H9 (cell line): Measurements from ENCODE around the gene RNASEL. TPM values are rescaled to one million over a fixed set of nuclear protein-coding genes. Genes with fewer than 3 reads are reported as not detected.
A peak's percentile ranks its signal among the peaks of the same experiment; 100 is the strongest.

Experiments
- DNase-seq: peaks from one replicate; pipeline ENCODE4 v3.0.0-alpha.2; 2017
- H2AFZ ChIP-seq: one replicate; pipeline ENCODE4 v1.6.1; 2013; ENCODE audit warnings: mild to moderate bottlenecking, low read length, control low read depth, moderate library complexity
- H2AK5ac ChIP-seq: 2 replicates; pipeline ENCODE4 v1.6.1; 2013; ENCODE audit warnings: low read length, control low read depth, mixed read lengths; ENCODE audit not compliant: insufficient read length
- H2BK120ac ChIP-seq: one replicate; pipeline ENCODE4 v1.6.1; 2013; ENCODE audit warnings: low read depth, mild to moderate bottlenecking, low read length, control low read depth, inconsistent platforms; ENCODE audit not compliant: poor library complexity, severe bottlenecking
- H2BK12ac ChIP-seq: 2 replicates; pipeline ENCODE4 v1.6.1; 2013; ENCODE audit warnings: low read length, control low read depth, mixed read lengths, low read depth; ENCODE audit not compliant: insufficient read length
- H2BK15ac ChIP-seq: 2 replicates; pipeline ENCODE4 v1.6.1; 2013; ENCODE audit warnings: low read depth, low read length, control low read depth
- H2BK20ac ChIP-seq: one replicate; pipeline ENCODE4 v1.6.1; 2013; ENCODE audit warnings: low read depth, mild to moderate bottlenecking, low read length, control low read depth, inconsistent platforms; ENCODE audit not compliant: poor library complexity, severe bottlenecking
- H2BK5ac ChIP-seq: 2 replicates; pipeline ENCODE4 v1.6.1; 2013; ENCODE audit warnings: low read length, control low read depth, mixed read lengths; ENCODE audit not compliant: insufficient read length
- H3K14ac ChIP-seq: 2 replicates; pipeline ENCODE4 v1.6.1; 2013; ENCODE audit warnings: low read length, control low read depth; ENCODE audit not compliant: insufficient read depth
- H3K18ac ChIP-seq: 2 replicates; pipeline ENCODE4 v1.6.1; 2013; ENCODE audit warnings: low read depth, mild to moderate bottlenecking, mixed read lengths, low read length, control low read depth; ENCODE audit not compliant: insufficient read length
- H3K23ac ChIP-seq: 2 replicates; pipeline ENCODE4 v1.6.1; 2013; ENCODE audit warnings: low read length, control low read depth, mixed read lengths, low read depth; ENCODE audit not compliant: insufficient read length
- H3K23me2 ChIP-seq: 2 replicates; pipeline ENCODE4 v1.6.1; 2013; ENCODE audit warnings: low read depth, mild to moderate bottlenecking, mixed read lengths, low read length, control low read depth; ENCODE audit not compliant: insufficient read length, poor library complexity, severe bottlenecking
- H3K27ac ChIP-seq: 2 replicates; pipeline ENCODE4 v1.5.1; 2013; ENCODE audit warnings: low read length, control low read depth, mixed read lengths, low read depth; ENCODE audit not compliant: insufficient read length
- H3K27me3 ChIP-seq: 2 replicates; pipeline ENCODE4 v1.6.1; 2013; ENCODE audit warnings: low read length, control low read depth, inconsistent platforms; ENCODE audit not compliant: insufficient read depth
- H3K4ac ChIP-seq: 2 replicates; pipeline ENCODE4 v1.6.1; 2013; ENCODE audit warnings: low read depth, mild to moderate bottlenecking, control low read depth, inconsistent platforms, low read length, moderate library complexity
- H3K4me1 ChIP-seq: 2 replicates; pipeline ENCODE4 v1.6.1; 2013; ENCODE audit warnings: low read length, control low read depth, inconsistent platforms; ENCODE audit not compliant: insufficient read depth
- H3K4me2 ChIP-seq: 2 replicates; pipeline ENCODE4 v1.6.1; 2013; ENCODE audit warnings: low read length, control low read depth, mixed read lengths; ENCODE audit not compliant: insufficient read length, insufficient read depth
- H3K56ac ChIP-seq: 2 replicates; pipeline ENCODE4 v1.6.1; 2013; ENCODE audit warnings: low read depth, mild to moderate bottlenecking, mixed read lengths, low read length, control low read depth; ENCODE audit not compliant: insufficient read length
- H3K79me1 ChIP-seq: 2 replicates; pipeline ENCODE4 v1.6.1; 2013; ENCODE audit warnings: low read depth, mild to moderate bottlenecking, moderate library complexity, low read length, control low read depth, inconsistent platforms; ENCODE audit not compliant: insufficient read depth, poor library complexity, severe bottlenecking
- H3K79me2 ChIP-seq: 2 replicates; pipeline ENCODE4 v1.6.1; 2013; ENCODE audit warnings: low read length, control low read depth, inconsistent platforms; ENCODE audit not compliant: insufficient read depth
- H3K9ac ChIP-seq: 2 replicates; pipeline ENCODE4 v1.6.1; 2013; ENCODE audit warnings: low read length, control low read depth, mixed read lengths; ENCODE audit not compliant: insufficient read length; ENCODE audit errors: extremely low read depth
- H3K9me3 ChIP-seq: one replicate; pipeline ENCODE4 v1.6.1; 2013; ENCODE audit warnings: low read depth, low read length, inconsistent platforms; ENCODE audit not compliant: control insufficient read depth
- H3T11ph ChIP-seq: one replicate; pipeline ENCODE4 v1.6.1; 2013; ENCODE audit warnings: mild to moderate bottlenecking, low read length, control low read depth, inconsistent platforms
- H4K20me1 ChIP-seq: one replicate; pipeline ENCODE4 v1.6.1; 2013; ENCODE audit not compliant: control insufficient read depth, insufficient read length, insufficient read depth
- H4K5ac ChIP-seq: 2 replicates; pipeline ENCODE4 v1.6.1; 2013; ENCODE audit warnings: low read depth, mild to moderate bottlenecking, mixed read lengths, low read length, control low read depth; ENCODE audit not compliant: insufficient read length
- H4K8ac ChIP-seq: replicated peaks from 2 replicates; pipeline ENCODE4 v1.6.1; 2013; ENCODE audit warnings: low read length, control low read depth, mixed read lengths, low read depth; ENCODE audit not compliant: insufficient read length
- H4K91ac ChIP-seq: 2 replicates; pipeline ENCODE4 v1.6.1; 2013; ENCODE audit warnings: low read depth, mild to moderate bottlenecking, moderate library complexity, mixed read lengths, low read length, control low read depth; ENCODE audit not compliant: insufficient read length
- H3K27ac Mint-ChIP-seq, 3 experiments: 2 replicates in 2 of 3; 3 replicates in 1 of 3; pipeline ENCODE4 v1.8.0; 2020 to 2021; ENCODE audit warnings: mixed read lengths in 3 of 3, mild to moderate bottlenecking in 1 of 3, moderate library complexity in 1 of 3
- H3K27me3 Mint-ChIP-seq: 2 replicates; pipeline ENCODE4 v1.8.0; 2021; ENCODE audit warnings: low read depth, mild to moderate bottlenecking, moderate library complexity, mixed read lengths
- H3K36me3 Mint-ChIP-seq, 3 experiments: 2 replicates in 2 of 3; 3 replicates in 1 of 3; pipeline ENCODE4 v1.8.0; 2020 to 2021; ENCODE audit warnings: low read depth in 3 of 3, mixed read lengths in 3 of 3; ENCODE audit not compliant: insufficient read depth in 1 of 3
- H3K4me1 Mint-ChIP-seq, 2 experiments: 2 replicates each; pipeline ENCODE4 v1.8.0; 2020; ENCODE audit warnings: mixed read lengths in 2 of 2
- H3K4me3 Mint-ChIP-seq, 2 experiments: 2 replicates in 1 of 2; 3 replicates in 1 of 2; pipeline ENCODE4 v1.8.0; 2020 to 2021; ENCODE audit warnings: mild to moderate bottlenecking in 2 of 2, mixed read lengths in 2 of 2, moderate library complexity in 1 of 2
- H3K9me3 Mint-ChIP-seq, 2 experiments: 2 replicates in 1 of 2; 3 replicates in 1 of 2; pipeline ENCODE4 v1.8.0; 2020; ENCODE audit warnings: mild to moderate bottlenecking in 2 of 2, mixed read lengths in 2 of 2, moderate library complexity in 1 of 2
- WGBS: extraction: QIAGEN DNeasy Blood & Tissue Kit; methylation state at CpG from one replicate; pipeline ENCODE4 v1.1.7; 2013; ENCODE audit warnings: missing lambda C conversion rate, low lambda C conversion rate, mixed read lengths; ENCODE audit not compliant: insufficient read length; ENCODE audit errors: extremely low coverage; 5-methylcytosine and 5-hydroxymethylcytosine counted together
- total RNA-seq: library from RNA; stranded (reverse); gene quantifications from 2 replicates; pipeline ENCODE4 v1.2.1, GENCODE V29; 2021
- TF ChIP-seq, protein P1 (sequence below): fragments of 200-600 bp; sonication (generic); conservative IDR thresholded peaks from 3 replicates; pipeline ENCODE4 v1.8.0; 2021; ENCODE audit warnings: antibody characterized with exemption, mild to moderate bottlenecking

RNASEL gene
- total RNA-seq, 1 experiment from 2014 or later, result 0.63 TPM

DNA sequence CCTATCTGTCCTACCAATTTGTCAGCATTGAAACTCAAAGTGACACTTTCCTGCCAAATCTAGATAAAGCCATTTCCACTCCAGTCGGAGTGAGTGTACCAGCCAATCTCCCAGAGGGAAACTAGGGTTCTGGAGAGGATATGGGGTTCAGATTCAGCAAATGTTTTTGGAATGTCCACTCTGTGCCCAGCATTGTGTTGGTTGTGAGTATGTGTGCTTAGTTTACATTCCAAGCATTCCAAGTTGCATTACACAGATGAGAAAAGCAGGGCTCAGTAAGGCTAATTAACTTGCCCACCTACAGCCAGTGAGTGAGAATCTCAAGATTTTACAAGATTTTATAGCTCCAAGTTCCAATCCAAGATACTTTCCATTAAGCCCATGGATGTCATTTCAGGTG, 41.5 kb upstream of the RNASEL start:
- Mint-ChIP-seq H3K27me3 (no peaks in the 10 kb centered on the region; the same call in 1 of the 2 replicates), H3K4me1 (peaks cover 46 to 52% of the 10 kb centered on the region in 2 experiments), H3K27ac (peak overlapping the region in 1 of 3 experiments; percentile 71; a peak in 2 of 7 replicates), H3K4me3 (no peak overlapping the region), H3K36me3 (no peaks in the 10 kb centered on the region), H3K9me3 (no peaks in the 10 kb centered on the region)
- Histone ChIP-seq H3K14ac (no peak overlapping the region), H2AK5ac (no peak overlapping the region), H3K18ac (peak overlapping the region; percentile 7), H2BK120ac (no peak overlapping the region), H3K4me2 (no peak overlapping the region), H3T11ph (no peak overlapping the region), H4K91ac (no peak overlapping the region), H3K27me3 (no peaks in the 10 kb centered on the region), H2BK12ac (no peak overlapping the region), H4K5ac (no peak overlapping the region), H3K9me3 (no peaks in the 10 kb centered on the region), H3K23ac (no peak overlapping the region), H3K4ac (no peak overlapping the region), H2BK5ac (no peak overlapping the region), H3K79me2 (no peaks in the 10 kb centered on the region), H3K23me2 (no peaks in the 10 kb centered on the region), H3K56ac (no peak overlapping the region), H3K9ac (no peak overlapping the region), H4K20me1 (no peaks in the 10 kb centered on the region), H2BK15ac (no peak overlapping the region), H2AFZ (no peak overlapping the region), H3K79me1 (no peaks in the 10 kb centered on the region), H3K4me1 (peaks cover 6% of the 10 kb centered on the region), H3K27ac (no peak overlapping the region), H4K8ac (no peak overlapping the region), H2BK20ac (no peak overlapping the region)
- DNase-seq, result no peak
- TF ChIP-seq, protein P1, sequence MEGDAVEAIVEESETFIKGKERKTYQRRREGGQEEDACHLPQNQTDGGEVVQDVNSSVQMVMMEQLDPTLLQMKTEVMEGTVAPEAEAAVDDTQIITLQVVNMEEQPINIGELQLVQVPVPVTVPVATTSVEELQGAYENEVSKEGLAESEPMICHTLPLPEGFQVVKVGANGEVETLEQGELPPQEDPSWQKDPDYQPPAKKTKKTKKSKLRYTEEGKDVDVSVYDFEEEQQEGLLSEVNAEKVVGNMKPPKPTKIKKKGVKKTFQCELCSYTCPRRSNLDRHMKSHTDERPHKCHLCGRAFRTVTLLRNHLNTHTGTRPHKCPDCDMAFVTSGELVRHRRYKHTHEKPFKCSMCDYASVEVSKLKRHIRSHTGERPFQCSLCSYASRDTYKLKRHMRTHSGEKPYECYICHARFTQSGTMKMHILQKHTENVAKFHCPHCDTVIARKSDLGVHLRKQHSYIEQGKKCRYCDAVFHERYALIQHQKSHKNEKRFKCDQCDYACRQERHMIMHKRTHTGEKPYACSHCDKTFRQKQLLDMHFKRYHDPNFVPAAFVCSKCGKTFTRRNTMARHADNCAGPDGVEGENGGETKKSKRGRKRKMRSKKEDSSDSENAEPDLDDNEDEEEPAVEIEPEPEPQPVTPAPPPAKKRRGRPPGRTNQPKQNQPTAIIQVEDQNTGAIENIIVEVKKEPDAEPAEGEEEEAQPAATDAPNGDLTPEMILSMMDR, result no peak
- whole genome bisulfite sequencing, result no CpG with 5 or more reads among the region's 1 CpG
